ENCODE data around the gene OTX1. TPM values are rescaled to one million over a fixed set of nuclear protein-coding genes. Genes with fewer than 3 reads are reported as not detected.
A peak's percentile ranks its signal among the peaks of the same experiment; 100 is the strongest.
"Not testable (repeated sequence)": the region's sequence is repeated elsewhere in the genome, so short reads cannot be mapped to it uniquely, and the experiment has no call there.

Gene OTX1
- total RNA-seq, 2 experiments from 2014 or later, result not detected

- Mint-ChIP-seq H3K4me3 (no peak overlapping the region), H3K36me3 (ENCODE audit: low read depth) (no peaks in the 10 kb centered on the region), H3K27ac (no peak overlapping the region), H3K4me1 (peaks cover 38% of the 10 kb centered on the region), H3K9me3 (ENCODE audit: low read depth) (no peaks in the 10 kb centered on the region), H3K27me3 (peaks cover 63% of the 10 kb centered on the region)
- CTCF ChIA-PET, result no interaction called here
- DNase-seq (no peak), ATAC-seq (no peak)
- POLR2A ChIA-PET, result interaction anchor here (0.6 kb wide), 1 partner anchor 1061 kb away, joined by 4 read pairs; no protein-coding TSS in a partner anchor
- intact Hi-C loops (cut with DNase I, micrococcal nuclease), result no loop called here
Measured at GRCh38 chr2:63060472-63060991, 9.9 kb downstream of the OTX1 start.

DNA sequence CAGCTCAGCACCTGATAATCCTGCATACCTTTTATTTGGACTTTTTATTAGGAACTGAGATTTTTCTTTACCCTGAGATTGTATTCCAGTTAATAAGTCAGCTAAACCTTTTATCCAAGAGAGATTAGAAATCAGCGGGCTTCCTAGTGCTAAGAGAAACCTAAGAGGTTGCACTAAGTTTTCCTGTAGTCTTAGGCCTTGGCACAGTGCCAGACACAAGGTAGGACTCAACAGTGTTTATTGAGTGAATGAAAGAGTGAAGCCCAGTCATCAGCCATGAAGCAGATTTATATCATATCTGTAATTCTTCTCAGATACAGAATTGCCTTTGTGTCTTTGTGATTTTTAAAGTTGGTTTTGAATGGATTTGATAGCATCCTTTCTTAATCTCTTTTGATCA is 13.6 kb downstream of the OTX1 start:
- no peaks in the 10 kb centered on the region for H3K36me3 Mint-ChIP-seq (ENCODE audit: low read depth)
- peaks cover 5% of the 10 kb centered on the region for H3K4me1 Mint-ChIP-seq
- H3K27ac Mint-ChIP-seq, result no peak overlapping the region
- peak; percentile 12 for DNase-seq
- no peaks in the 10 kb centered on the region for H3K9me3 Mint-ChIP-seq (ENCODE audit: low read depth)
- no peak overlapping the region for H3K4me3 Mint-ChIP-seq
- intact Hi-C loops (cut with DNase I, micrococcal nuclease), result no loop called here
- ATAC-seq, result no peak
- CTCF ChIA-PET, result interaction anchor here (0.6 kb wide), 1 partner anchor 9 kb away, joined by 3 read pairs; no protein-coding TSS in a partner anchor
- H3K27me3 Mint-ChIP-seq, result peaks cover 49% of the 10 kb centered on the region
- POLR2A ChIA-PET, result no interaction called here

DNA sequence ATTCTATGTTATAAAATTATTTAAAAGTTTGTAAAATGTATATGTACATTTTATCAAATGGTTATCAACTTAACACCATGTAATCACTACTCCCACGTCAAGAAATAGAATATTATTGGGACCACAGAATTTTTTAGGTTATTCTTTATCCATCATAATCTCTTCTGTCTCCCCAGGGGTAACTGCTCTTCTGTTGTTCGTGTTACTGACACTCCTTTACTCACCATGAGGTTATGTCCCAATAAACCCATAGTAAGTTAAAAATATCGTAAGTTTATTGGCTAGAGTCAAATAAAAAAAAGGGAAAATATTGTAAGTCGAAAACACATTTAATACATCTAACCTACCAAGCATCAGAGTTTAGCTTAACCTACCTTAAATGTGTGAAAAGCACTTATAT is 14.0 kb downstream of the OTX1 start:
- Mint-ChIP-seq H3K4me3 (no peak overlapping the region), H3K27me3 (peaks cover 50% of the 10 kb centered on the region), H3K9me3 (ENCODE audit: low read depth) (no peaks in the 10 kb centered on the region), H3K36me3 (ENCODE audit: low read depth) (no peaks in the 10 kb centered on the region), H3K27ac (no peak overlapping the region), H3K4me1 (peaks cover 5% of the 10 kb centered on the region)
- intact Hi-C loops (cut with DNase I, micrococcal nuclease), result no loop called here
- DNase-seq (no peak), ATAC-seq (no peak)
- POLR2A ChIA-PET, result no interaction called here
- CTCF ChIA-PET, result no interaction called here

GRCh38 chr2:63066265-63066664 is 15.6 kb downstream of the OTX1 start:
- POLR2A ChIA-PET, result no interaction called here
- Mint-ChIP-seq H3K27ac (no peak overlapping the region), H3K4me1 (no peaks in the 10 kb centered on the region), H3K36me3 (ENCODE audit: low read depth) (no peaks in the 10 kb centered on the region), H3K4me3 (no peak overlapping the region), H3K27me3 (peaks cover 42% of the 10 kb centered on the region), H3K9me3 (ENCODE audit: low read depth) (no peaks in the 10 kb centered on the region)
- DNase-seq, result no peak
- CTCF ChIA-PET, result no interaction called here
- ATAC-seq, result no peak
- intact Hi-C loops (cut with DNase I, micrococcal nuclease), result no loop called here

- Mint-ChIP-seq H3K27me3 (peaks cover 39% of the 10 kb centered on the region), H3K27ac (no peak overlapping the region), H3K4me3 (no peak overlapping the region), H3K36me3 (ENCODE audit: low read depth) (no peaks in the 10 kb centered on the region), H3K9me3 (ENCODE audit: low read depth) (no peaks in the 10 kb centered on the region), H3K4me1 (no peaks in the 10 kb centered on the region)
- DNase-seq (no peak), ATAC-seq (no peak)
- ChIA-PET CTCF (no interaction called here), POLR2A (no interaction called here)
- intact Hi-C loops (cut with DNase I, micrococcal nuclease), result no loop called here
Measured at GRCh38 chr2:63066838-63067237, 16.2 kb downstream of the OTX1 start.

GRCh38 chr2:63071664-63072063 is 21.0 kb downstream of the OTX1 start:
- ATAC-seq, result no peak
- Mint-ChIP-seq H3K27ac (no peak overlapping the region), H3K36me3 (ENCODE audit: low read depth) (no peaks in the 10 kb centered on the region), H3K4me3 (no peak overlapping the region), H3K27me3 (peaks cover 21% of the 10 kb centered on the region), H3K4me1 (no peaks in the 10 kb centered on the region), H3K9me3 (ENCODE audit: low read depth) (no peaks in the 10 kb centered on the region)
- ChIA-PET POLR2A (no interaction called here), CTCF (no interaction called here)
- DNase-seq, result no peak
- intact Hi-C loops (cut with DNase I, micrococcal nuclease), result no loop called here

- H3K36me3 Mint-ChIP-seq (ENCODE audit: low read depth), result no peaks in the 10 kb centered on the region
- intact Hi-C loops (cut with DNase I, micrococcal nuclease), result no loop called here
- CTCF ChIA-PET, result no interaction called here
Measured at GRCh38 chr2:63073994-63074393, 23.4 kb downstream of the OTX1 start.

DNA sequence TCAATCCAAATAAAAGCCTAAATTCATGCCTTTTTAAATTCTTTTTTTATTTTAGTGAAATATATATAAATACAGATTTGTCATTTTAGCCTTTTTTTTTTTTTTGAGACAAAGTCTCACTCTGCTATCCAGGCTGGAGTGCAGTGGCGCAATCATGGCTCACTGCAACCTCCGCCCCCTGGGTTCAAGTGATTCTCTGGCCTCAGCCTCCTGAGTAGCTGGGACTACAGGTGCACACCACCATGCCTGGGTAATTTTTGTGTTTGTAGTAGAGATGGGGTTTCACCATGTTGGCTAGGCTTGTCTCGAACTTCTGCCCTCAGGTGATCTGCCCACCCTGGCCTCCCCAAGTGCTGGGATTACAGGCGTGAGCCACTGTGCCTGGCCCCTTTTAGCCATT is 23.8 kb downstream of the OTX1 start:
- intact Hi-C loops (cut with DNase I, micrococcal nuclease); H3K27ac Mint-ChIP-seq; ATAC-seq; H3K36me3 Mint-ChIP-seq (ENCODE audit: low read depth); H3K4me1 Mint-ChIP-seq; H3K9me3 Mint-ChIP-seq (ENCODE audit: low read depth); DNase-seq; POLR2A ChIA-PET; CTCF ChIA-PET; H3K4me3 Mint-ChIP-seq: not testable (repeated sequence)
- peaks cover 19% of the 10 kb centered on the region for H3K27me3 Mint-ChIP-seq

More at GRCh38 chr2:63073994-63074393, 23.4 kb downstream of the OTX1 start:
- no peak overlapping the region for H3K4me3 Mint-ChIP-seq
- no peaks in the 10 kb centered on the region for H3K9me3 Mint-ChIP-seq (ENCODE audit: low read depth)
- H3K27ac Mint-ChIP-seq, result no peak overlapping the region
- POLR2A ChIA-PET, result no interaction called here
- ATAC-seq (no peak), DNase-seq (no peak)
- no peaks in the 10 kb centered on the region for H3K4me1 Mint-ChIP-seq
- H3K27me3 Mint-ChIP-seq, result peaks cover 21% of the 10 kb centered on the region

GRCh38 chr2:63078852-63079606 is 28.4 kb downstream of the OTX1 start:
- intact Hi-C loops (cut with DNase I, micrococcal nuclease), result no loop called here
- DNase-seq (peak; percentile 35), ATAC-seq (no peak)
- no peak overlapping the region for H3K4me3 Mint-ChIP-seq
- peaks cover 27% of the 10 kb centered on the region for H3K27me3 Mint-ChIP-seq
- no peaks in the 10 kb centered on the region for H3K4me1 Mint-ChIP-seq
- H3K27ac Mint-ChIP-seq, result no peak overlapping the region
- ChIA-PET CTCF (interaction anchor here (0.7 to 1.2 kb wide), 3 partner anchors 8 to 464 kb away, joined by 3 read pairs; no protein-coding TSS in a partner anchor), POLR2A (interaction anchor here (0.7 kb wide), 1 partner anchor 580 kb away, joined by 3 read pairs; no protein-coding TSS in a partner anchor)
- no peaks in the 10 kb centered on the region for H3K36me3 Mint-ChIP-seq (ENCODE audit: low read depth)
- no peaks in the 10 kb centered on the region for H3K9me3 Mint-ChIP-seq (ENCODE audit: low read depth)

DNA sequence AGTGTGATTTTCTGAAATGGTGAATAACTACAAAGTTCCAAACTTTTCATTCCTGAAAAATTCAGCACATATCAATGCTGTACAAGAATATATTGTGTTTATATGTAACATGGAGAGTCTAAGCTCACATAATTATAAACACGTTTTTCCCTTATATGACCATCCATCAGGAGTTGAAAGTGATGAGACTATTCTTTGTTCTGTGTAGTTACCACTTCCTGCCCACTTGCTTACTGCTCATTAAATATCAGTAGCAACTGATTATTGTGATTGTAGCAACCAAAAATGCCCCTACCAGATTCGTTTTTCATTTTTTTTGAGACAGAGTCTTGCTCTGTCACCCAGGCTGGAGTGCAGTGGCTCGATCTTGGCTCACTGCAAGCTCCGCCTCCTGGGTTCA is 30.8 kb downstream of the OTX1 start:
- H3K27me3 Mint-ChIP-seq, result peaks cover 32% of the 10 kb centered on the region
- CTCF ChIA-PET, result no interaction called here
- POLR2A ChIA-PET, result no interaction called here
- H3K4me1 Mint-ChIP-seq, result no peaks in the 10 kb centered on the region
- intact Hi-C loops (cut with DNase I, micrococcal nuclease), result no loop called here
- H3K9me3 Mint-ChIP-seq (ENCODE audit: low read depth), result no peaks in the 10 kb centered on the region
- H3K4me3 Mint-ChIP-seq, result no peak overlapping the region
- ATAC-seq (no peak), DNase-seq (no peak)
- no peaks in the 10 kb centered on the region for H3K36me3 Mint-ChIP-seq (ENCODE audit: low read depth)
- H3K27ac Mint-ChIP-seq, result no peak overlapping the region

DNA sequence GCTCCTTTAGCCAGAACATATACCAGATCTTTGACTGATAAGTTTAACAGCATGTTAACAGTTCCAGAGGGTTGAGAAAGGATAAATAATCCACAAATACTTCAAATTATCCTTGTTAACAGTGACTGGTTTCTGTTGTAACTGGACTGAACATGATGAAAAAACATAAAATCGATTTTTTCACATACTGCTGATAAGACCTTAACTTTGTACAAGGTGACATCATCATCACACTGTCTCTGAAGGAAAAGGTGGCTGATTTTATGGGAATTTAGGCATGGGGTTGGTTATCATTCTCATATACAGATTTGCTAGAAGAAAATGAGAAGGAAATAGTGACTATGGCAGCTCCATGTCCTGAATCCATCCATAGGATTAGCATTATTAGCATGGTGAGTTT is 36.1 kb downstream of the OTX1 start:
- POLR2A ChIA-PET, result no interaction called here
- no peak for ATAC-seq
- no peak overlapping the region for H3K27ac Mint-ChIP-seq
- H3K36me3 Mint-ChIP-seq (ENCODE audit: low read depth), result no peaks in the 10 kb centered on the region
- peaks cover 3% of the 10 kb centered on the region for H3K9me3 Mint-ChIP-seq (ENCODE audit: low read depth)
- CTCF ChIA-PET, result no interaction called here
- intact Hi-C loops (cut with DNase I, micrococcal nuclease), result no loop called here
- no peak for DNase-seq
- no peak overlapping the region for H3K4me3 Mint-ChIP-seq
- peaks cover 23% of the 10 kb centered on the region for H3K27me3 Mint-ChIP-seq
- H3K4me1 Mint-ChIP-seq, result no peaks in the 10 kb centered on the region

- Mint-ChIP-seq H3K4me3 (no peak overlapping the region), H3K9me3 (ENCODE audit: low read depth) (peaks cover 3% of the 10 kb centered on the region), H3K36me3 (ENCODE audit: low read depth) (no peaks in the 10 kb centered on the region), H3K4me1 (no peaks in the 10 kb centered on the region), H3K27me3 (peaks cover 11% of the 10 kb centered on the region), H3K27ac (no peak overlapping the region)
- ChIA-PET POLR2A (no interaction called here), CTCF (interaction anchor here (1.2 kb wide), 1 partner anchor 10 kb away, joined by 3 read pairs; no protein-coding TSS in a partner anchor)
- intact Hi-C loops (cut with DNase I, micrococcal nuclease), result no loop called here
- ATAC-seq, result no peak
- no peak for DNase-seq
Measured at GRCh38 chr2:63092401-63092800, 41.8 kb downstream of the OTX1 start.
